Gastroesophageal sphincter (tissue), 4 donors: Measurements from ENCODE around the gene KLF5. TPM values are rescaled to one million over a fixed set of nuclear protein-coding genes. Genes with fewer than 3 reads are reported as not detected.
A peak's percentile ranks its signal among the peaks of the same experiment; 100 is the strongest.

ENCODE experiments used
- ATAC-seq: fragments of 150-250 bp; one replicate; pipeline ENCODE4 v1.9.1; 2016; ENCODE audit warnings: mild to moderate bottlenecking, moderate library complexity
- H3K27ac ChIP-seq, 4 donors: fragments of 200-600 bp; sonication (generic) in 3 of 4; 1 replicate in 3 of 4; 2 replicates in 1 of 4; pipeline ENCODE4 v1.5.1; 2016 to 2019
- H3K27me3 ChIP-seq: fragments of 200-600 bp; sonication (generic); one replicate; pipeline ENCODE4 v1.5.1; 2019
- H3K36me3 ChIP-seq, 2 donors: fragments of 200-600 bp; sonication (generic); one replicate each; pipeline ENCODE4 v1.5.1; 2019; ENCODE audit warnings: control low read depth in 1 of 2
- H3K4me1 ChIP-seq, 3 donors: fragments of 200-600 bp; sonication (generic); 1 replicate in 2 of 3; 2 replicates in 1 of 3; pipeline ENCODE4 v1.5.1; 2016 to 2019; ENCODE audit warnings: control low read depth in 2 of 3
- H3K4me3 ChIP-seq, 2 donors: fragments of 200-600 bp; sonication (generic); one replicate each; pipeline ENCODE4 v1.5.1; 2019; ENCODE audit warnings: mild to moderate bottlenecking in 1 of 2, moderate library complexity in 1 of 2
- H3K9me3 ChIP-seq, 3 donors: fragments of 200-600 bp; sonication (generic); one replicate each; pipeline ENCODE4 v1.5.1; 2017 to 2019; ENCODE audit warnings: control low read depth in 2 of 3
- EP300 ChIP-seq: sonication (generic); formaldehyde crosslinking; IDR thresholded peaks from one replicate; pipeline ENCODE4 v1.6.1; 2017; ENCODE audit warnings: antibody characterized with exemption, mild to moderate bottlenecking
- POLR2A ChIP-seq, 2 donors: fragments of 450-650 bp; IDR thresholded peaks; one replicate each; pipeline ENCODE4 v1.6.1; 2017; ENCODE audit warnings: antibody characterized with exemption in 2 of 2, mild to moderate bottlenecking in 2 of 2, moderate library complexity in 1 of 2
- POLR2AphosphoS5 ChIP-seq: sonication (generic); formaldehyde crosslinking; IDR thresholded peaks from one replicate; pipeline ENCODE4 v1.6.1; 2017; ENCODE audit warnings: antibody characterized with exemption
- WGBS, 2 donors: methylation state at CpG; one replicate each; pipeline ENCODE4 v1.1.5; 2018; ENCODE audit warnings: low coverage in 1 of 2; 5-methylcytosine and 5-hydroxymethylcytosine counted together
- total RNA-seq, 4 donors: library from RNA; depleted of rRNA; stranded (reverse); fragments of >200 nt; gene quantifications; one replicate each; pipeline ENCODE4 v1.1.0, GENCODE V29; 2016
- TF ChIP-seq, protein P1 (sequence below), 4 experiments: fragments of 200-600 bp in 2 of 4; fragments of 450-650 bp in 2 of 4; sonication (generic) in 1 of 4; IDR thresholded peaks; one replicate each; pipeline ENCODE4 v1.5.1; 2017 to 2019; ENCODE audit warnings: antibody characterized with exemption in 4 of 4, mild to moderate bottlenecking in 2 of 4, moderate library complexity in 2 of 4

The KLF5 gene
- total RNA-seq, 4 donors from 2014 or later = 2.5 to 22.7 (median 4.9) TPM

- Histone ChIP-seq H3K4me1 (peaks cover 0 to 21% (median 4%) of the 10 kb centered on the region in 3 donors), H3K27ac (peak overlapping the region in 3 of 4 donors; percentile 75 to 87 (median 84)), H3K4me3 (peak overlapping the region; percentile 48 to 85), H3K27me3 (no peaks in the 10 kb centered on the region), H3K36me3 (no peaks in the 10 kb centered on the region), H3K9me3 (no peaks in the 10 kb centered on the region)
- WGBS, 2 donors = 0 to 3% methylated on average over 7 to 8 of the region's 8 CpGs
- TF ChIP-seq POLR2A (IDR thresholded peaks at IDR 0.05) = no peak
- TF ChIP-seq POLR2AphosphoS5 = no peak
- TF ChIP-seq EP300 = no peak
- TF ChIP-seq, protein P1, sequence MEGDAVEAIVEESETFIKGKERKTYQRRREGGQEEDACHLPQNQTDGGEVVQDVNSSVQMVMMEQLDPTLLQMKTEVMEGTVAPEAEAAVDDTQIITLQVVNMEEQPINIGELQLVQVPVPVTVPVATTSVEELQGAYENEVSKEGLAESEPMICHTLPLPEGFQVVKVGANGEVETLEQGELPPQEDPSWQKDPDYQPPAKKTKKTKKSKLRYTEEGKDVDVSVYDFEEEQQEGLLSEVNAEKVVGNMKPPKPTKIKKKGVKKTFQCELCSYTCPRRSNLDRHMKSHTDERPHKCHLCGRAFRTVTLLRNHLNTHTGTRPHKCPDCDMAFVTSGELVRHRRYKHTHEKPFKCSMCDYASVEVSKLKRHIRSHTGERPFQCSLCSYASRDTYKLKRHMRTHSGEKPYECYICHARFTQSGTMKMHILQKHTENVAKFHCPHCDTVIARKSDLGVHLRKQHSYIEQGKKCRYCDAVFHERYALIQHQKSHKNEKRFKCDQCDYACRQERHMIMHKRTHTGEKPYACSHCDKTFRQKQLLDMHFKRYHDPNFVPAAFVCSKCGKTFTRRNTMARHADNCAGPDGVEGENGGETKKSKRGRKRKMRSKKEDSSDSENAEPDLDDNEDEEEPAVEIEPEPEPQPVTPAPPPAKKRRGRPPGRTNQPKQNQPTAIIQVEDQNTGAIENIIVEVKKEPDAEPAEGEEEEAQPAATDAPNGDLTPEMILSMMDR (IDR thresholded peaks at IDR 0.05) = no peak
- ATAC-seq = no peak
Measured at GRCh38 chr13:73058432-73058735, 421 bp upstream of the KLF5 start.

DNA sequence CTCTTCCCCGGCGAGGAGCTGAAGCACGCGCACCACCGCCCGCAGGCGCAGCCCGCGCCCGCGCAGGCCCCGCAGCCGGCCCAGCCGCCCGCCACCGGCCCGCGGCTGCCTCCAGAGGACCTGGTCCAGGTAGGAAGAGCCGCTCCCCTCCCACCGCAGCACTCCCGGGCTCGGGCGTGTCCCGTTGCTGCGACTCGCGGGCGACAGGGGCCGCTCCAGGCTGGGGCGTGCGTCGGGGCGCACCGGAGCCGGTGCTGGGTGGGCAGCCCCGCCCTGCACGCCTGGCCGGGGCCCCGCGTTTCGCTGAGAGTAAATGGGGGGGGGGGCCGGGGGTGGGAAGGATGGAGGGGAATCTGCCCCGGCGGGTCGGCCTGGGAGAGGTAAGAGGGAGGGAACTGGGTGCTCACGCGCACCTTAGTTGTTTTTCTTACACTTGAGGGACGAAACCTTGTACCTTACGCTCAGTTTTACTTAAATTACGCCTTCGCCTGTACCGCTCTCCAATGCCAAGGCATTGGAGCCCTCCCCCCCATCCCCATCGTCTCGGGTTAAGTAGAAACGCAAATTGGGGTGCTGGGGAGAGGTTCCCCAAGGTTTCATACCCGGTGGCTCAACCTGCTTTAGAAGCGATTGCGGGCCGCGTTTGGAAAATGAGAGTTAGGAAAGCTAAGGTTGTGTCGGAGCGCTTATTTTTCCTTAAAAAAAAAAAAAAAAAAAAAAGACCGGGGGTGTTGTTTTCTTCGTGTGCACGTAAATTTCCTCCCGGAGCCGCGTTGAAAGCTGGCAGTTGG, 850 bp downstream of the KLF5 start:
- ATAC-seq = peak; percentile 35
- TF ChIP-seq, protein P1 (IDR thresholded peaks at IDR 0.05) = peak in 3 of 4 experiments; percentile 2 to 49 (median 10)
- TF ChIP-seq POLR2AphosphoS5 = no peak
- peak overlapping the region; percentile 48 to 85 for H3K4me3 ChIP-seq
- no peaks in the 10 kb centered on the region for H3K9me3 ChIP-seq
- no peaks in the 10 kb centered on the region for H3K36me3 ChIP-seq
- H3K4me1 ChIP-seq = peaks cover 0 to 21% (median 4%) of the 10 kb centered on the region in 3 donors
- H3K27ac ChIP-seq = peak overlapping the region in 3 of 4 donors; percentile 75 to 87 (median 84)
- 0 to 1% methylated on average over 8 to 15 of the region's 68 CpGs for WGBS, 2 donors
- no peaks in the 10 kb centered on the region for H3K27me3 ChIP-seq

DNA sequence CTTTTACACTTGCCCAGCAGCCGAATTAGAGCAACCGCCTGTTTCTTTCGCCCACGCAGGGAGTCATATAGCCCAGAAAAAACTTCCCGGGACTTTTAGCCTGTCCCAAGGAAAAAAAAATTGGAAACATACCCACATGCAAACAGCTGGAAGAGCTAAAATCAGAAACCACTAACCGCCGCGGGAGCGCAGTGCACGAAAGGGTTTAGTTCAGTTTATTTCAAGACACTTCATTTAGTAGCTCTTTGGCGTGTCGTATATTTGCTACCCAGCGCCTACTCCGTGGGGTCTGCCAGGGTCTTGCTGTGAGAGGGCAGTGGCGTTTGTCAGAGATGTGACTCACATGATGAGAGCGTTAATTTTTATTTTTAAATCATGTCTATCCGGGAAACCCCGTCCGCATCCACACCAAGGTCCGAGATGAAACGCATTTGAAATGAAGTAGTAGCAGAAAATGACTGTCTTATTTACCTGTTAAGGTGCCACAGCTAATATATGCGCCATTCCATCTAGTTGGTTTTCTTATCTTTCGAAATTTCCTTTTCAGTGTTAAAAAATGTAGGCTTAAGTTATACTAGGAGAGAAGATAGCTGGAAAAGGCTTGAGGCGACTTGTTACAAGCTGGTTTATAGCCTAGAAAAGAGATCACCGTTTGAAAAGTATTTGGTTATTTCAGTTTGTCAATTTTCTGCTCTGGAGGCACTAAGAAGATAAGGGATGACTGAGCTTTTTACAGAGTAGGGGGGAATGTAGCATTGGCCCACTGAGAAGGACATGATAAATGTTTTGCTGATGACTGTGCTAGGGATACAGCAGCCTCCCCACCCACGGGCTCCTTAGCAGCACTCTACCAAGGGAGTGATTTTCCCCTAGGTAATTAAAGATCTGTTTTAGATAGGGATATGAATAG, 1.7 kb downstream of the KLF5 start:
- peak overlapping the region; percentile 48 to 85 for H3K4me3 ChIP-seq
- peak overlapping the region in 3 of 4 donors; percentile 32 to 87 (median 84) for H3K27ac ChIP-seq
- no peaks in the 10 kb centered on the region for H3K27me3 ChIP-seq
- H3K4me1 ChIP-seq = peaks cover 0 to 21% (median 4%) of the 10 kb centered on the region in 3 donors
- WGBS, 2 donors = 7 to 8% methylated on average over 23 to 26 of the region's 26 CpGs
- TF ChIP-seq POLR2A (IDR thresholded peaks at IDR 0.05) (no peak), EP300 (no peak)
- TF ChIP-seq, protein P1 (IDR thresholded peaks at IDR 0.05) = no peak
- H3K9me3 ChIP-seq = no peaks in the 10 kb centered on the region
- H3K36me3 ChIP-seq = no peaks in the 10 kb centered on the region
- ATAC-seq = no peak

- Histone ChIP-seq H3K27ac (peak overlapping the region in 1 of 4 donors; percentile 84), H3K27me3 (no peaks in the 10 kb centered on the region), H3K9me3 (no peaks in the 10 kb centered on the region), H3K4me3 (peak overlapping the region in 1 of 2 donors; percentile 85), H3K4me1 (peaks cover 0 to 21% (median 4%) of the 10 kb centered on the region in 3 donors), H3K36me3 (no peaks in the 10 kb centered on the region)
- 76 to 85% methylated on average over 4 to 5 of the region's 6 CpGs for WGBS, 2 donors
- no peak for ATAC-seq
- TF ChIP-seq EP300 = no peak
- no peak for TF ChIP-seq POLR2AphosphoS5
- TF ChIP-seq POLR2A (IDR thresholded peaks at IDR 0.05) = no peak
- TF ChIP-seq, protein P1 (IDR thresholded peaks at IDR 0.05) = no peak
Measured at GRCh38 chr13:73061473-73061872, 2.7 kb downstream of the KLF5 start.
